Measurements from ENCODE around the gene GLDN.
"Not testable (repeated sequence)": the region's sequence is repeated elsewhere in the genome, so short reads cannot be mapped to it uniquely, and the experiment has no call there.

Gene GLDN

DNA sequence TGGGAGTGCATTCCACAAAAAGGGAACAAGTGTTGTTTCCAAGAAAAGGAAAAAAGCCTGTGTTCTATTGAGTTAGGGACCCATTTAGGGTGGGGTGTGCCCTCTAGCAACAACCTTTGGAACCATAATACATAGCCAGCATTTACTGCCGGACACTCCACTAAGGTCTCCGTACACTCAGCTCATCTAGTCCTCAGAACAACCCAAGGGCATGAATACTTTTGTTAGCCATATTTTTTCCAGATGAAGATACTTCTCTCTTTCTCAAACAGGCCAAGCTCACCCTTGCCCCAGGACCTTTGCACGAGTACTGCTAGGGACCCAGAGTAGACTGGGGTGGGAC, 46.2 kb downstream of the GLDN start:
- DNase-seq (ENCODE audit: low spot score), result no peak

DNA sequence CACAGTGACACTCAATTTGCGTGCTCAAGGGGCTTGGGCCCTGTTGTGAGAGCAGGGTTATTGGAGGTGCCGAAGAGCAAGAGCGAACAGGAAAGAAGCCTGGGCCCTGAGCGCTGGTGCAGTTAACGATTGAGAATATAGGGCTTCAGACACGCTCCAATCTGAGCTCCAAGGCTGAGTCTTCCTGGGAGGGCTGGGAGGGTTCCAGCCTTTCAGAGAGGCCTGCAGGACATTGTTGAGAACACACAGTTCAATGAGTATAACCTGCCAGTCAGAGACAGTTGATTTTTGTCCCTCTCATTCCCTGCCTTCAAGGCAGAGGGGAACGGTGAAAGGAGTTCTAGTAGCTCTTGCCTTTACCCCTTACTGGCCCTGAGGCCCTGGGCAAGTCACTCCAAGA, 47.3 kb downstream of the GLDN start:
- no peak for DNase-seq (ENCODE audit: low spot score)

DNA sequence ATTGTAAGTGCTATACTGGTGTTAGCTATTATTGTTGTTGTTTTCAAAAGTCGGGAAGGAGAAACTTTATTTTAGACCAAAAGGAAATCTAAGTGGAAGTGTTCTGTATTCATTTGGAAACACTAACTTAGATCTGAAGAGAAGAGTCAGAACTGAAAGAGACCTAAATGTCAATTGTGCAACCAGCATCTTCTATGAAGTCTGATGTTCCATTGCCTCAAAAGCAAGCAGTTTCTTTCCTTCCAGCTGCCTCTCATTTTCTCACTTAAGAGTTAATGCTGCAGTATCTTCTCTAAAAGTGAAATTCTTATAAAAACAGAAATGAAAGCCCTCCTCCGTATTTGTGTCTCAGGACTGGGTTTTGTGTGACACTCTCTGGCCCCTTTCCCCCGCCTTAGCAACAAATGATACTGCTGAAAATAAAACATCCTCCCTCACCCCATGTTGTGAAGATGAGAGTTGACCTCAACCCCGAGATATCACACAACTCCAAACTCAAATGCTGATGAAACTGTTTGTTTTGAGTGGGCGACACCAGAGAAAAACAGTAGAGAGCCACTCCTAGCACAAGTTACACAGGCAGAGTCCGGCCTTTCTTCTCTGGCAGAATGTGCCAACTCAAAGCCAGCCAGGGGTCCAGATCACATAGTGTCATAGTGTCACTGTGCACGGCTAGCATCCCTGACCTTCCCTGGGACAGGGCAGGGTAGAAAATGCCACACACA, 48.9 kb downstream of the GLDN start:
- DNase-seq (ENCODE audit: low spot score), result no peak

DNA sequence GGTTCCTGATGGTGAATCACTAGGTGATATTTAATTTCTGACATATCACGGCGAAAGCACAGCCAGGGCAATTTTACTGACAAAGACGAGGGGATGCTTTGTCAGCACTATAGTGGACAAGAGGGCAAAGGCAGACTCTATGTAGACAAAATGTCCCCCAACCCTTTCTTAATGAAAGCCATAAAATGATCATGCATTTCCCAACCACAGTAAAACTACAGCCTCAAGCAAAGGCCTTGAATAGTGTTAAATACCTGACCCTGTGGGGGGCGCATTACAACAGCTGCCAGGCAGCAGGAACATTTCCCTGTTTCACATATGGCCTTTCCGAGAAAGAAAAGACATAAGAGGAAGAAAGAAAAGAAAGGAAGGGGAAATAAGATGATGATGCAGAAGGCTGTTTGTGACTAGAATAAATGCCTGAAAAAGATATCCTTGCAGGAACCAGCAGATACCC, 49.5 kb downstream of the GLDN start:
- DNase-seq (ENCODE audit: low spot score), result no peak

DNA sequence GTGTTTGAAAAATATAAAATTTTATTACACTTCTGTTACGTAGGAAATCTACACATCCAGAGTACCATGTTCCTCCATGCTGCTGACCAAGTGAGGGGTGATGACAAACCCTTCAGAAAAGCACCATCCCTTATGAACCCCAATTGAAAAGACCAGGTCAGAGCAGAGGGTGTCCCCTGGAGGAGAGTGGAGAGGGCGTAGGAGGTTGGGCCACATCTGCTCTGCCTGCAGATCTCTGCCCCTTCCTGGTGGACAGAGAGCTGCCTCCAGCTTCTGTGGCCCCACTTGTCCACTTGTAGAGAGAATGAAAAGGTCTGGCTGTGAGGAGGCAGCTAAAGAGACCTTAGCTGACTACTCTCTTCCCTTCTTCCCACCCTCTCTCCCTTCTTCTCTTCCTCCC, 55.5 kb downstream of the GLDN start:
- no peak for DNase-seq (ENCODE audit: low spot score)

DNA sequence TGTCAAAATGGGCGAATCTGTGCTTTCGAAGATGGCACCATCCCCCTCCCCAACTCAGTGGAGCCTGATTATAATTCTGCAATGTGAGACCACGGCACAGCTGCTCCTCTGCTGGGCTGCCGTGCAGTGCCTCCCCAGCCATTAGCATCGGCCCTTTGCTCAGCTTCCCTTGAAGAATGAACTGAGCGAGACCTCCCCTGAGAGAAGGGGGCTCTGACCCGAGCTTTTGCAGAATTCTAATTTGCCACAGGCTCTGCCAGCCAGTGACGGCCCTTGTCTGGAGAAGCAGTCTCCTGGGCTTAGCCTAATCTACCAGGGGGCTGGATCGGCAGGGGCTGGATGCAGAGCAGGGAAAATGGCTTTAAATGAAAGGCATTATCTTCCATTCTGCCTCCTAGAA, 57.2 kb downstream of the GLDN start:
- no peak for DNase-seq (ENCODE audit: low spot score)

DNA sequence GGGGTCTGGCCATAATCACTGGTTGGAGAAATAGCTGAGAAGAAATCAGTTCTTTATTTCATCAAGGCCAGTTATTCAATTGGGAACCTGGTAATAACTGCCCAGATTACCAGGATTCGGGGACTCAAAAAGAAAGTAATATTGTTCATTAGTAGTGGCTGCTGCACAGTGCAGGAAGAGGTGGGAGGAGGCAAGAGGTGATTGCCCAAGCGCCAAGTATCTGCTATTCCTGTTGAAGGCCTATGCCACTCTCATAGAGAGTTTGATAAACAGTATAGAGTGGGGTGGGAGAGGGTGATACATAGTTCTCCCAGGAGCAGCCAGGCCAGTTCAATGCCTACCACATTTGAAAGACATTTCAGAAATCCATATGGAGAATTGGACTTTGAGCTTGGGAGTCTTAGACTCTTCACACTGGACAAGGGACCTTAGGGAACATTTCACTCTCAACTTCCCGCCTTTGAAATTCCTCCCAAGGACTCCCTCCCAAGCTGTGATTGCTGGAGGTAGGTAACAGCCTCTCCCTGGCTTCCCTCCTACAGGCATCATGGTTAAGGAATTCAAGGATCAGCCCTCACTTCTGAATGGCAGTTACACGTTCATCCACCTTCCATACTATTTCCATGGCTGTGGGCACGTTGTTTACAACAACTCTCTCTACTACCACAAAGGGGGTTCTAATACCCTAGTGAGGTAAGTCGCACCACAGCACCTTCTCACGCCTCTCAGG, 59.8 kb downstream of the GLDN start:
- DNase-seq (ENCODE audit: low spot score), result no peak

DNA sequence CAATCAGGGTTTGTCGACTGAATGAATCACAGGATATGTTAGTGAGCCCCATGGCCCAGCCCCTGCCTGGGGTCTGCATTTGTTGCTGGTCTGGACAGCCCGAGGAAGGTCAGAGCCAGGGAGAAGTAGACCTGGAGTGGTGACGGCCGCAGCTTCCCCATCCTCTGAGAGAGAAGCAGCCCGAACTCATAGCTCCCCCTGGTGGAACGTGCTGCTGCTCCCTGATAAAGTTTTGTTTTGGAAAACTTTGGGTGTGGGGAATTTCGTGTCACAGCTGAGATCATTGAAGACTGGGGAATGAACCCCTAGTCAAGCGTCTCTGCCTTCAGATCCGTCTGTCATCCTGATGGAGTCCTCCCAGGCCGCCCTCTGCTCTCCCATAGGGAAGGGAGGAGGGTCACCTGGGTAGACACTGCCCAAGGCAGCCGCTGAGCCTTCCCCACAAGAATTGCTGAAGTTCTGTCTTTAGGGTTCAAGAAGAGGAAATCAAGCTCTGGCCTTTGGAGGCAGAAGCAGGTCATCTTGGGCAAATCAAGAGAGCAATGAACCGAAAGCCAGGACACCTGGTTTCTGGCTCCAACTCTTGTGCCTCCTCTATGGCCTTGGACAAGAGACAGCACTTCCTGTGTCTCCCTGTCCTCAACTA, 60.5 kb downstream of the GLDN start:
- DNase-seq (ENCODE audit: low spot score), result peak; percentile 75

DNA sequence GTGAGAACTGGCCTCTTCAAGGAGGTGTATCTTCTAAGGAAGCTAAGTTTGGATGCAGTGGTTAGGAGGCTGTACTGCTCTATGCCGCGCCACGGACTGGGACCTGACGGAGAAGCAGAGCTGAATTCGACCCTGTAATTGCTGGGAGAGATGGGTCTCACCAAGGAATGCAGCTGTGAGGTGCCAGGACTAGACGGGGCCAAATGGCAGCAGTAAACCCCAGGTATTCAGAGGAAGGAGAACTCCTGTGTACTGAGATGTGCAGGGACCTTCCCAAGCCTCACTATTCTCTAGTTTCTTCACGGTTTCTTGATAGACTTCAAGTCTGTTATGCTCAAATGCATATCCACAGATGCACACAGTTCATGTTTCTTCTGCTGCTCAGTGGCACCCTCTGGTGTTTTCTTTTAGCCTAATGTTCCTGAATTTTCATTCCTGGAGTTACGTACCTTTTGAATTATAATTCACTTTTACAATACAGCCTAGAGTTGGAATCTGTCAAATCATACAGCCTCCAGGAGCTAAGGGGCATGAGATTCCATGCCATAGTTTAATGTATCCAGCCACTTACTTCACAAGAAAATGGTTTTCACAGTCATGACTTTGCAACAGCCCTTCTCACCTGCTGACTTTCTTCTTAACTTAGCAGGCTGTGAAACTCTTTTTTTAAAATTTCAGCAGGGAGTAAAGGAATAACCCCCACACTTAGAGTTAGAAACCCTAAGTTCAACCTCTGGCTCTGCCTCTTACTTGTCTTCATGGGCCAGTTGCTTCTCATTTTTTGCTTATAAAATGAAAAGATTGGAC, 61.8 kb downstream of the GLDN start:
- peak; percentile 47 for DNase-seq (ENCODE audit: low spot score)

DNA sequence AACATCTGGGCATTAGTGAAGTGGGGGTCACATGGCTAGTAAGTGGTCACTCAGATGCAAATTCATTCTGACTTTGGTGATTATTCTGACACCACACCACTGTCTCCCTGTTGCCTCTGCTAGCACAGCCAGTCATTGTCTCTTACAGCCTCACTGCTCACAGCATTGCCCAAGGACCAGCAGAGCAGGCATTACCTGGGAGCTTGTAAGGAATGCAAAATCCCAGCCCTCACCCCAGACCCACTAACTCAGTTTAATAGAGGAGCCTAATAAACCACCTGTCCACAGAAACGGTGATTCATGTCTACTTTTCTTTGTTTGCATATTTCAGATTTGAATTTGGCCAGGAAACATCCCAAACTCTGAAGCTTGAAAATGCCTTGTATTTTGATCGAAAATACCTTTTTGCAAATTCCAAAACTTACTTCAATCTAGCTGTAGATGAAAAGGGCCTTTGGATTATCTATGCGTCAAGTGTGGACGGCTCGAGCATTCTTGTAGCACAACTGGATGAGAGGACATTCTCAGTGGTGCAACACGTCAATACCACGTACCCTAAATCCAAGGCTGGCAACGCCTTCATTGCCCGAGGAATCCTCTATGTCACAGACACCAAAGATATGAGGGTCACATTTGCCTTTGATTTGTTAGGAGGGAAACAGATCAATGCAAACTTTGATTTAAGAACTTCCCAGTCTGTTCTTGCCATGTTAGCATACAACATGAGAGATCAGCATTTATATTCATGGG, 62.7 kb downstream of the GLDN start:
- DNase-seq (ENCODE audit: low spot score), result no peak

DNA sequence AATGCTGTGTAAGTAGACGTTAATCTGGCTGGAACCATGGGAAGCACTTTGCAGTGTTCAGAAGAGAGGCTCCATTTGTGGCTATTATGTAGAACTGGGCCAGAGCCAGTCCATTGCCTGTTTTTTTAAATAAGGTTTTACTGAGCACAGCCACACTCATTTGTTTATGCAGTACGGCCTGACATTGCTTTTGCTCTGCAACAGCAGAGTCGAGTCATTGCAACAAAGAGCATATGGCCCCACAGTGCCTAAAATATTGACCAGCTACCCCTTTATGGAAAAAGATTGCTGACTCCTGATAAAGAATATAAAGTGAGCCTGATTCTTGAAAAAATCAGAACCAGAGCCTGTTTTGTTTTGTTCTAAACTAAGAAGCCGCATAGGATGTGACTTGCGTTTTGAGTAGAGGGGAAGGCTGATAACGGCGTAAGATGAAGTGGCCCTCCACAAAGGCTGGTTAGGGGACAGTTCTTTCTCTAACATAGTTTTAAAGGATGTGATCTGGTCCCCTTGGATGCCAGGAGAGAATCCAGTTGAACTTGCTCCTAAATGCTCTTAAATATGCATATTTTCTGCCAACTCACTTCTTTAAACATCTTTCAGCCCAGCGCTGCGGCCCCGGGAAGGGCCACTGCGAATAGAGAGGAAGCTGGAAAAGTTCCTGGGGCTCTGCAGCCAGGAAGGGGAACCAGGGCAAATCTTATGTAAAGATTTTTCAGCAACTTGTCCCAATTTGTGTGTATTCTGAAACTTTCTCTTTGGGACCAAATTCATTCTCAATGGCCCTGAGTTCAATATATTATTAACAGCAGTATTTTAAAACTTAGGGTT, 64.5 kb downstream of the GLDN start:
- no peak for DNase-seq (ENCODE audit: low spot score)

DNA sequence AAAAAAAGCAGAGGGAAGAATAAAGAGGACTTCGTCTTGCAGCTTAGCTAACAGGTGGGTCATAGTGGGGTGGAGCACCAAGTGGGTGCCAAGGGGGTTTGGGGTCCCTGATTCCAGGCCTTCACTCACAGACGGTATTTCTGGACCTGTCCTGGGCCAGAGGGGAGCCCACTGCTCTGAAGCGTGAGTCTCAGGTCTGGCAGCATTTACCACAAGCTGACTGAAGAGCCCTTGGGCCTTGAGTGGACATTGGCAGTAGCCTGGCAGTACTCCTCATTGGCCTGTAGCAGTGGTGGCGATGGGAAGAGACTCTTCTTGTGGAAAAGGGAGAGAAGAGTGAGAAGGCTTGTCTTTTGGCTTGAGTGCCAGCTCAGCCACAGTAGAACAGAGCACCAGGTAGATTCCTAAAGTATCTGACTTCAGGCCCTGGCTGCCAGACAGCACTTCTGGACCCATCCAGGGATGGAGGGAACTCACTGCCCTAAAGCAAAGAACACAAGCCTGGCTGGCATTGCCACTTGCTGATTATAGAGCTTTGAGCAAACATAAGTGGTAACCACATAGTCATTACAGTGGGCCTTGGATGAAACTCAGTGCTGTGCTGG, 72.9 kb downstream of the GLDN start:
- DNase-seq (ENCODE audit: low spot score), result no peak

DNA sequence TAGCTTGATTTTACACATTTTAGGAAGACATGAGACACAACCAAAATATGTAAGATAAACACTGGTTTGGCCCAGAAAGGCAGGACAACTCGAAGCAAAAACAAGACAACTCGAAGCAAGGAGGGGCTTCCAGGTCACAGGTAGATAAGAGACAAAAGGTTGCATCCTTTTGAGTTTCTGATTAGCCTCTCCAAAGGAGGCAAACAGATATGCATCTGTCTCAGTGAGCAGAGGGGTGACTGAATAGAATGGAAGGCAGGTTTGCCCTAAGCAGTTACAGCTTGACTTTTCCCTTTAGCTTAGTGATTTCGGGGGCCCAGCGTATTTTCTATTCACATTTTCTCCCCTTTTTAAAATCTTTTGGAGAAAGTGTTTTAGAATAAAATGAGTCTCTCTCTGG, 74.7 kb downstream of the GLDN start:
- DNase-seq (ENCODE audit: low spot score), result no peak

DNA sequence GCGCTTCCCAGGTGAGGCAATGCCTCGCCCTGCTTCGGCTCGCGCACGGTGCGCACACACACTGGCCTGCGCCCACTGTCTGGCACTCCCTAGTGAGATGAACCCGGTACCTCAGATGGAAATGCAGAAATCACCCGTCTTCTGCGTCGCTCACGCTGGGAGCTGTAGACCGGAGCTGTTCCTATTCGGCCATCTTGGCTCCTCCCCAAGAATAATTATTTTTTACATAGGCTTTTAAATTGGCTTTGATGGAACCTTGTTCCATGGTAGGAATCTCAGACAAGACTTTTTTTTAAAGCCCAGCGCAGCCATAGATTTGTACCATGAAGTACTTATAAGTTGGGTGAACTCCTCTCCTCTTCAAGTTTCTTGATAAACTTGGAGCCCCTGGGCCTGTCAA, 81.6 kb downstream of the GLDN start:
- DNase-seq (ENCODE audit: low spot score), result not testable (repeated sequence)

DNA sequence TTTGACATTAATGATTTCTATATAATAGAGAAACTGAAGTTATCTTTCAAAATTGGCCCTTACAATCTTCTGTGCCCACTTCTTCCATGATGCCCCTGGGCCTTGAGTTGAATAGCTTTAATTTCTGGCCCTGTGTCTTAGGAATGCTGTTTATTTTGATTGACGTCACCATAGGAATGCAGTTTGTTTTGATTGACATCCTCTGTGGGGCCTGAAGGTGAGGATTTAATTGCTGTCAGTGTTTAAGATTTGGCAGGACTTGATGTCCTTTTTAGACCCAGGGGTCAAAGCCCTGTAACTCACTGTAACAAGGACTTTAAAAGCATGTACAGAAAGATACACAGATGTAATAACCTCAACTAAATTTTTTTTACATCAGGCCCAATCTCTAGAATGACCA, 83.3 kb downstream of the GLDN start:
- DNase-seq (ENCODE audit: low spot score), result no peak

DNA sequence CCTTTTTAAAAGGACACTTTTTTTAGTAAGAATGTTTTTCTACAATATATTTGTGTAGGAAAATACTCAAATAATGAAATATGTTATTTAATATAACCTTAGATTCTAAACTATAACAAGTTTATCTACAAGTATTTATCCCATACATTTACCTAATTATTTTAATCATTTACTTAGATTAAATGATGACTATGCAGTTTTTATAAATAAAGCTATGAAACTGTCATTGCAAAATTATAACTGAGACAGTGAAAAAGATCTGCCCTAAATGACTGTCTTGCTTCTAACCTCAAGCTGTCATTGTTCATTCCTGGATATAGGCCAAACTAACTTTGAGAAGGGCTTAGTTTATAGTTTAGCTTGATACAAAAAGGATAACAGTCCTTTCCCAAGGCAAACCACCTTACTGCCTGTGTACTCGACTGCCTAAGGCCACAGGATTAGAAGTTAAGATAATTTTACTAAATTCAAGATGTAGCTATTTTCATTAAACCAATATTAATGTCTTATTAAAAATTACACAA, 84.1 kb downstream of the GLDN start:
- no peak for DNase-seq (ENCODE audit: low spot score)

DNA sequence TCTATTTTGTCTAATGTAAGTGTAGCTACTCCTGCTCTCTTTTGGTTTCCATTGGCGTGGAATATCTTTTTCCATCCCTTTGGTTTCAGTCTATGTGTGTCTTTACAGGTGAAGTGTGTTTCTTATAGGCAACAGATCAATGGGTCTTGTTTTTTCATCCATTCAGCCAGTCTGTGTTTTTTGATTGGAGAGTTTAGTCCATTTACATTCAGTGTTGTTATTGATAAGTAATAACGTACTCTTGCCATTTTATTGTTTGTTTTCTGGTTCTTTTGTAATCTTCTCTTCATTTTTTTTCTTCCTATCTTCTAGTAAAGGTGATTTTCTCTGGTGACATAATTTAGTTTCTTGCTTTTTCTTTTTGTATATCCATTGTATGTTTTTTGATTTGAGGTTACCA, 97.1 kb downstream of the GLDN start:
- DNase-seq (ENCODE audit: low spot score), result no peak

DNA sequence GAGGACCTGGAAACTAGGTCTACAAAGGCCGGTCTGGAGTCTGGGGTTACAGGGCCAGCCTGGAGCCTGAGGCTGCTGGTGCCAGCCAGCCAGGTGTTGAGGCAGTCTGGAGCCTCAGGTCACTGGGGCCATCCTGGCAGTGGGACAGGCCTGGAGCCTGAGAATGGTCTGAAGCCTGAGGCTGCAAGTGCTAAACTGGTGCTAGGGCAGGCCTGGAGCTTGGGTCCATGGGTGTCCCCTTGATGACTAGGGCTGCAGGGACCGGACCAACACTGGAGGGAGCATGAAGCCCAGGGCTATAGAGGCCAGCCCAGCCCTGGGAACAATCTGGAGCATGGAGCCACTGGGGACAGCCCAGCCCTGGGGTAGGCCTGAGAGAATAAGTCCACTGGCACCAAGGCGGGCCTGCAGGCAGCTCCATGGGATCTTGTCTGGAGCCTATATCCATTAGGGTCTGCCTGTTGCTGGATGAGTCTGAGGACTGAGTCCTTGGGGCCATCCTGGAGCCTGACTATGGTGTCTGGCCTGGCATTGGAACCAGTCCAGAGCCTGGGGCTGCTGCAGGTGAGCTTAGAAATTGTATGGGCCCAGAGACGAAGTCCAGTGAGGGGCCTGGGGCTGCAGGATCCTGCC, 101.9 kb downstream of the GLDN start:
- DNase-seq (ENCODE audit: low spot score), result no peak

DNA sequence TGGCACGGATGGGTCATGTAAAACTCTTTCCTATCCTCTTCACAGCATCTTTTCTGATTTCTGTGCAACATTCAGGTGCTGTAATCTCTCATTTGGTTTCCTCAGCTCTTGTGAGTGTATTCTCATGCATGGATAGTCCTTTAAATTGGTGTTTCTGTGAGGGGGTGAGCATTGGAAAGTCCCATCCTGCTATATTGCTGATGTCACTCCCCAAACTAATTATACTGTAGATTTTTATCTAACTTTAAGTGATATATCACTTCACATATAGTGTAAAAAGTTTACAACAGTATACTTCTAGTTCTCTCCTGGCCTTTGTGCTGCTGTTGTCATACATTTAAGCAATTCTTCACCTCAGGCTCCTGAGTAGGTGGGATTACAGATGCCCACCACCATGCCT, 102.7 kb downstream of the GLDN start:
- no peak for DNase-seq (ENCODE audit: low spot score)

DNA sequence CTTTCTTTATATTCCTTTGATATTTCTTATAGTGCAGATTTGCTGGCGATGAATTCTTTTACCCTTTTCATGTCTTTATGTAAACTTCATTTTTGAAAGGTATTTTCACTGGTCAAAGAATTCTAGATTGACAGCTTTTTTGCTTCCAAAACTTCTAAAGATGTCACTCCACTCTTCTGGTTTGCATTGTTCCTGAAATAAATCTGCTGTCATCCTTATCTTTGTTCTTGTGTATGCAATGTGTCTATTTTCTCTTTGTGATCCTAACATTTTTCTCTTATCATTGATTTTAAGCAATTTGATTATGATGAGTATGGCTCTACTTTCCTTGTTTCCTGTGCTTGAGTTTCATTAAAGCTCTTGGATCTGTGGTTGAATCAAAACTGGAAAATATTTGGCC, 103.4 kb downstream of the GLDN start:
- no peak for DNase-seq (ENCODE audit: low spot score)

Measured in D341Med (cell line).